GM19438 (cell line): ENCODE measurements around the gene ITGB3BP.
"Not testable (repeated sequence)": the region's sequence is repeated elsewhere in the genome, so short reads cannot be mapped to it uniquely, and the experiment has no call there.

Experiments used
- ATAC-seq: cut with Tn5 transposase; IDR thresholded peaks from one replicate; pipeline ENCODE4 v1.9.1; 2021; ENCODE audit warnings: low read depth; ENCODE audit not compliant: unreplicated experiment

Gene ITGB3BP

GRCh38 chr1:63428815-63429214 lies 94.2 kb downstream of the ITGB3BP start:
- no peak for ATAC-seq

- ATAC-seq: no peak
These were observed 99.4 kb downstream of the ITGB3BP start for GRCh38 chr1:63423649-63424048.

- not testable (repeated sequence) for ATAC-seq
These were observed 102.3 kb downstream of the ITGB3BP start for GRCh38 chr1:63420746-63421145.

GRCh38 chr1:63418101-63418500 lies 104.9 kb downstream of the ITGB3BP start:
- no peak for ATAC-seq

GRCh38 chr1:63414691-63415365 lies 108.2 kb downstream of the ITGB3BP start:
- no peak for ATAC-seq

GRCh38 chr1:63413394-63413793 lies 109.6 kb downstream of the ITGB3BP start:
- no peak for ATAC-seq

GRCh38 chr1:63411066-63411465 lies 112.0 kb downstream of the ITGB3BP start:
- no peak for ATAC-seq

- no peak for ATAC-seq
These were observed 114.7 kb downstream of the ITGB3BP start for GRCh38 chr1:63408331-63408730.

- no peak for ATAC-seq
These were observed 116.0 kb downstream of the ITGB3BP start for GRCh38 chr1:63407002-63407401.

GRCh38 chr1:63405987-63406386 lies 117.0 kb downstream of the ITGB3BP start:
- no peak for ATAC-seq

- no peak for ATAC-seq
These were observed 118.0 kb downstream of the ITGB3BP start for GRCh38 chr1:63405021-63405420.

- no peak for ATAC-seq
These were observed 119.6 kb downstream of the ITGB3BP start for GRCh38 chr1:63403386-63403785.

GRCh38 chr1:63401945-63402344 lies 121.1 kb downstream of the ITGB3BP start:
- no peak for ATAC-seq
